Gastroesophageal sphincter (tissue), 4 donors: Measurements from ENCODE around the gene PAH. TPM values are rescaled to one million over a fixed set of nuclear protein-coding genes. Genes with fewer than 3 reads are reported as not detected.
A peak's percentile ranks its signal among the peaks of the same experiment; 100 is the strongest.

Experiments used
- ATAC-seq: fragments of 150-250 bp; one replicate; pipeline ENCODE4 v1.9.1; 2016; ENCODE audit warnings: mild to moderate bottlenecking, moderate library complexity
- H3K27ac ChIP-seq, 4 donors: fragments of 200-600 bp; sonication (generic) in 3 of 4; 1 replicate in 3 of 4; 2 replicates in 1 of 4; pipeline ENCODE4 v1.5.1; 2016 to 2019
- H3K27me3 ChIP-seq: fragments of 200-600 bp; sonication (generic); one replicate; pipeline ENCODE4 v1.5.1; 2019
- H3K36me3 ChIP-seq, 2 donors: fragments of 200-600 bp; sonication (generic); one replicate each; pipeline ENCODE4 v1.5.1; 2019; ENCODE audit warnings: control low read depth in 1 of 2
- H3K4me1 ChIP-seq, 3 donors: fragments of 200-600 bp; sonication (generic); 1 replicate in 2 of 3; 2 replicates in 1 of 3; pipeline ENCODE4 v1.5.1; 2016 to 2019; ENCODE audit warnings: control low read depth in 2 of 3
- H3K4me3 ChIP-seq, 2 donors: fragments of 200-600 bp; sonication (generic); one replicate each; pipeline ENCODE4 v1.5.1; 2019; ENCODE audit warnings: mild to moderate bottlenecking in 1 of 2, moderate library complexity in 1 of 2
- H3K9me3 ChIP-seq, 3 donors: fragments of 200-600 bp; sonication (generic); one replicate each; pipeline ENCODE4 v1.5.1; 2017 to 2019; ENCODE audit warnings: control low read depth in 2 of 3
- EP300 ChIP-seq: sonication (generic); formaldehyde crosslinking; IDR thresholded peaks from one replicate; pipeline ENCODE4 v1.6.1; 2017; ENCODE audit warnings: antibody characterized with exemption, mild to moderate bottlenecking
- POLR2A ChIP-seq, 2 donors: fragments of 450-650 bp; IDR thresholded peaks; one replicate each; pipeline ENCODE4 v1.6.1; 2017; ENCODE audit warnings: antibody characterized with exemption in 2 of 2, mild to moderate bottlenecking in 2 of 2, moderate library complexity in 1 of 2
- POLR2AphosphoS5 ChIP-seq: sonication (generic); formaldehyde crosslinking; IDR thresholded peaks from one replicate; pipeline ENCODE4 v1.6.1; 2017; ENCODE audit warnings: antibody characterized with exemption
- WGBS, 2 donors: methylation state at CpG; one replicate each; pipeline ENCODE4 v1.1.5; 2018; ENCODE audit warnings: low coverage in 1 of 2; 5-methylcytosine and 5-hydroxymethylcytosine counted together
- total RNA-seq, 4 donors: library from RNA; depleted of rRNA; stranded (reverse); fragments of >200 nt; gene quantifications; one replicate each; pipeline ENCODE4 v1.1.0, GENCODE V29; 2016
- TF ChIP-seq, protein P1 (sequence below), 4 experiments: fragments of 200-600 bp in 2 of 4; fragments of 450-650 bp in 2 of 4; sonication (generic) in 1 of 4; IDR thresholded peaks; one replicate each; pipeline ENCODE4 v1.5.1; 2017 to 2019; ENCODE audit warnings: antibody characterized with exemption in 4 of 4, mild to moderate bottlenecking in 2 of 4, moderate library complexity in 2 of 4

The PAH gene
- total RNA-seq, 4 donors from 2014 or later = 0.67 TPM; not detected in 3

DNA sequence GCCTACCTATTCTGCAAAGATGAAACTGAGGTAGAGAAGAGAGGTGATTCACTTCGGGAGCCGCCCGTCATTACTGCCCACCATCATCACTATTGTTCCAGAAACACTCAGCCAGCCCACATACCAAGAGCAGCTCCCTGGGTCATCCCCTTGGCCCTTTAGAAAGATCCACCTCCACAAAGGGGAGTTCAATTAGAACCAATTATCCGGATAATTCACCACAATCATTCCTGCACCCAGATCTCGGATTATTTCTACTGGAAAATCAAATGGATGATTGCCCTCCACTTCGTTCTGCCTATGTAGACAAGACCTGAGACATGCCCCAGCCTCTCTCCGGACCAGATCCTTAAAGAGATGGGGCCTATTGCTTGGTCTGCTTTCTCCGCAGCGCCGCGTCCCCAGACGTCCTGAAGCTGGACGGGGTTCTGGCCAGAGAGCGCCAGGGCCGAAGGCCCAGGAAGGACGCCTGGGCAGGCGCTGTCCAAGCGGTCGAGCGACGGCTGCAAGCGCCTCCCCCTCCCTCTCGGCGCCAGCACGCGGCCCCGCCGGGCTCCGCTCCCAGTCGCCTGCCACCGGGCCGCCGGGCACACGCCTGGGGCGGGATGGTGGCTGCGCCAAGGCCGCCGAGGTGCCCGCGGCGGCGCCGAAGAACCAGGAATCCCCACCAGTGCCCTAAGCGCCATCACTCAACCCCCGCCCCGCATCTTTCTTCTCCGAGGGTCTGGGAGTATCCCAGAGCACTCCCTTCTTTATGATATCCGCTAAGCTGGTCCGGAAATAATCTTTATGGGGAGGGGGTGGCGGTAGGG is 39.1 kb upstream of the PAH start:
- no peaks in the 10 kb centered on the region for H3K9me3 ChIP-seq
- H3K4me3 ChIP-seq = peak overlapping the region in 1 of 2 donors; percentile 8
- H3K27ac ChIP-seq = no peak overlapping the region
- TF ChIP-seq POLR2A (IDR thresholded peaks at IDR 0.05) = no peak
- TF ChIP-seq, protein P1, sequence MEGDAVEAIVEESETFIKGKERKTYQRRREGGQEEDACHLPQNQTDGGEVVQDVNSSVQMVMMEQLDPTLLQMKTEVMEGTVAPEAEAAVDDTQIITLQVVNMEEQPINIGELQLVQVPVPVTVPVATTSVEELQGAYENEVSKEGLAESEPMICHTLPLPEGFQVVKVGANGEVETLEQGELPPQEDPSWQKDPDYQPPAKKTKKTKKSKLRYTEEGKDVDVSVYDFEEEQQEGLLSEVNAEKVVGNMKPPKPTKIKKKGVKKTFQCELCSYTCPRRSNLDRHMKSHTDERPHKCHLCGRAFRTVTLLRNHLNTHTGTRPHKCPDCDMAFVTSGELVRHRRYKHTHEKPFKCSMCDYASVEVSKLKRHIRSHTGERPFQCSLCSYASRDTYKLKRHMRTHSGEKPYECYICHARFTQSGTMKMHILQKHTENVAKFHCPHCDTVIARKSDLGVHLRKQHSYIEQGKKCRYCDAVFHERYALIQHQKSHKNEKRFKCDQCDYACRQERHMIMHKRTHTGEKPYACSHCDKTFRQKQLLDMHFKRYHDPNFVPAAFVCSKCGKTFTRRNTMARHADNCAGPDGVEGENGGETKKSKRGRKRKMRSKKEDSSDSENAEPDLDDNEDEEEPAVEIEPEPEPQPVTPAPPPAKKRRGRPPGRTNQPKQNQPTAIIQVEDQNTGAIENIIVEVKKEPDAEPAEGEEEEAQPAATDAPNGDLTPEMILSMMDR (IDR thresholded peaks at IDR 0.05) = no peak
- no peak for TF ChIP-seq POLR2AphosphoS5
- no peak for TF ChIP-seq EP300
- H3K36me3 ChIP-seq = no peaks in the 10 kb centered on the region
- peaks cover 0 to 31% (median 4%) of the 10 kb centered on the region in 3 donors for H3K4me1 ChIP-seq
- H3K27me3 ChIP-seq = peaks cover 100% of the 10 kb centered on the region
- no peak for ATAC-seq
- WGBS, 2 donors = 13 to 16% methylated on average over 6 to 7 of the region's 50 CpGs

DNA sequence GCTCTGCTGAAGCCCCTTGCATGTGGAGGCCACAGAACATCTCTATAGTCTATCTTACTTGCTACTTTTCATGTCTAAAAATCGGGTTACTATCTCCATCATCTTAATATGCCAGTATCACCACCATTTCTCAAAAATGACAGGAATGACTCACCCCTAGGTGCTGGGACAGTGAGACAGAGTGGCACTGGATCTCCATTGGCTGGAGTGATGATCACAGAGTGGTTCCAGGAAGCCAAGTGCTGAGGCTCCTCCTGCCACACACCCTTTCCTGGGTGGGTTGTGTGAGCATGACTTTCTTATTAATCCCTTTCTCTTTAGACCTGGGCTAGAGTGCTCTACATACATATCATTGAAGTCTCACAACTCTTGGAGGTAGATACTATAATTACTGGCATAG is 37.1 kb upstream of the PAH start:
- no peak overlapping the region for H3K27ac ChIP-seq
- TF ChIP-seq EP300 = no peak
- no peak for TF ChIP-seq POLR2A (IDR thresholded peaks at IDR 0.05)
- no peak for TF ChIP-seq POLR2AphosphoS5
- TF ChIP-seq, protein P1 (IDR thresholded peaks at IDR 0.05) = no peak
- H3K4me3 ChIP-seq = no peak overlapping the region
- 50% methylated on average over 1 of the region's 1 CpG; no CpG with 5 or more reads in 1 of the 2 donors for WGBS, 2 donors
- H3K4me1 ChIP-seq = peaks cover 0 to 39% (median 4%) of the 10 kb centered on the region in 3 donors
- no peaks in the 10 kb centered on the region for H3K9me3 ChIP-seq
- no peaks in the 10 kb centered on the region for H3K36me3 ChIP-seq
- no peak for ATAC-seq
- peaks cover 100% of the 10 kb centered on the region for H3K27me3 ChIP-seq

DNA sequence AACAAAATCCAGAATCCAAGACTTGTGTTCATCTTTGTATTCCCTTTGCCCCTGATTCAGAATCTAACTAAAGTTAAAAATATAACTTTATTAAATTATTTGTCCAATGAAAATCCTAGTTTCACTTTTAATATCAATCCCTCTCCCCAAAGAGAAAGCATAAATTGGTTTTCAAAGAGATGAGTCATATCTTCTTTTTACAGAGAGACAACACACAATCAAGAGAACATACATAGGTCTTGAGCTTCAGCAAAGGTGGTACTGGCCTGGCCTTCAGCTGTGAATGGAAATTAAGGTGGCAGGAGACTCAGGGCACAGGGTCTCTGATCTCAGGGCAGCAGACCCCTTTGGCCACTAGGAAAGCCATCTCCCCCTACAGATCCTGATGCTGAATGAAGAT is 36.2 kb upstream of the PAH start:
- TF ChIP-seq, protein P1 (IDR thresholded peaks at IDR 0.05) = no peak
- TF ChIP-seq POLR2AphosphoS5 (no peak), EP300 (no peak), POLR2A (IDR thresholded peaks at IDR 0.05) (no peak)
- no peak for ATAC-seq

DNA sequence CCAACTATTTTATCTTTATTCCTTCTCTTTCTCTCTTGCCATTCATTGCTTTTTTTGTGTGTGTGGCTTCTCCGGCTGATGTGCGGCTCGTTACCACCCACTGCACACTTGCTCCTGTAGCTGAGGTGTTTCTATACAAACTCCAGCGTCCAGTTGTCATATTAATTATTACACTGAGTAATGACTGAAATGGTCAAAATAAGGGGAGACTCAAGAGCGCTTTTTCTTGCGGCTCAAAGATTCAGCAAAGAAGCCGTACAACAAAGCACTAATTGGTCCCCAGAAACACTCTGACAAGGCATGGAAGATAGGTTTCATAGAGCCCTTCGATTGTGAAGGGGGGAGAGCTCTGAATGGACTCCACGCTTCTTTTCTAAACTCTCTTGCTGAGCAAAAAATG is 34.8 kb upstream of the PAH start:
- 28 to 37% methylated on average over 5 to 8 of the region's 9 CpGs for WGBS, 2 donors
- ATAC-seq = no peak
- Histone ChIP-seq H3K36me3 (no peaks in the 10 kb centered on the region), H3K27ac (no peak overlapping the region), H3K4me1 (peaks cover 0 to 18% (median 0%) of the 10 kb centered on the region in 3 donors), H3K27me3 (peaks cover 97% of the 10 kb centered on the region), H3K4me3 (no peak overlapping the region), H3K9me3 (no peaks in the 10 kb centered on the region)
- TF ChIP-seq POLR2AphosphoS5 (no peak), POLR2A (IDR thresholded peaks at IDR 0.05) (no peak), EP300 (no peak)
- TF ChIP-seq, protein P1 (IDR thresholded peaks at IDR 0.05) = no peak

More for the DNA sequence above, 36.2 kb upstream of the PAH start:
- H3K27me3 ChIP-seq = peaks cover 99% of the 10 kb centered on the region
- no peak overlapping the region for H3K4me3 ChIP-seq
- peaks cover 0 to 32% (median 4%) of the 10 kb centered on the region in 3 donors for H3K4me1 ChIP-seq
- no peaks in the 10 kb centered on the region for H3K36me3 ChIP-seq
- no peaks in the 10 kb centered on the region for H3K9me3 ChIP-seq
- no peak overlapping the region for H3K27ac ChIP-seq
